SKM-1 treated with dmso at 0.1 percent for 144 hours (cell line): ENCODE data around the gene CMTM6.
A peak's percentile ranks its signal among the peaks of the same experiment; 100 is the strongest.
"Not testable (repeated sequence)": the region's sequence is repeated elsewhere in the genome, so short reads cannot be mapped to it uniquely, and the experiment has no call there.

Source experiments
- DNase-seq: peaks from one replicate; lab custom pipeline; 2025; ENCODE audit not compliant: unreplicated experiment; lab: John Stamatoyannopoulos, UW

Gene CMTM6

DNA sequence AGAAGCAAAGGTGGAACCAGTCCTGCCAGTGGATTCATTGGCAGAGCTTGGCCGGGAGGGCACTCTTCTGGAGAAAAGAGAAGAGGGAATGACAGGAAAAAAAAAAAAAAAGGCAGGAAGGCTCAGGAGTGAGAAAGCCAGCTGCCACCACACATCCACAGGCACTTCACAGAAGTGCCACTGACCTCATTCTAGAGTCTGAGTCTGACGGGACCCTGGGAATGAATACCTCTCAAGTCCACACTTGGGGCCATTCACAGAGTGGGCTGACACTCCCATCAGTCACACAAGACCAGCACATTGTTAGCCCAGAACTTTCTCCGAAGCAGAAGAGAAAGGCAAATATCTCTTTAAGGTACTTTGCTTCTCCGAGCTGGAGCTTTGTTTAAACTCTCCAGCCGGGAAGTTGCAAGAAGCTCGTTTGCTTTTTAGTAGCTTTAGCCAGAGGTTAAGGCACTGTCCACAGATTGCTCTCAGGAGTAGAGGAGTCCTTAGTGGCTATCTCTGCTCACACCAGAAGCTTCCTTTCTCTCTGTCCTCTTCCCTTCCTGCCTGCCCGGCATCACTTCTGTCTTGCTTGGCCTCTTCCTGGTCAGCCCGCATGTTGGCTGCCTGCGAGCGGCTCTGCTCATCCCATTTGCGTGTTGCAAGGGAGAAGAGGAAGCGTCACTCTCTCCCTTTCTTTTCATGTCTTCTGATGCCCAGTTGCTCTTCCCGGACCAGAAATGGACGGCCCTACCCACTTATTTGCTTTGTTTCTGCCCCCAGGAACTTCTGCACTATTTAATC lies 53.8 kb downstream of the CMTM6 start:
- no peak for DNase-seq

- no peak for DNase-seq
These were observed 54.7 kb downstream of the CMTM6 start for GRCh38 chr3:32447865-32448400.

DNA sequence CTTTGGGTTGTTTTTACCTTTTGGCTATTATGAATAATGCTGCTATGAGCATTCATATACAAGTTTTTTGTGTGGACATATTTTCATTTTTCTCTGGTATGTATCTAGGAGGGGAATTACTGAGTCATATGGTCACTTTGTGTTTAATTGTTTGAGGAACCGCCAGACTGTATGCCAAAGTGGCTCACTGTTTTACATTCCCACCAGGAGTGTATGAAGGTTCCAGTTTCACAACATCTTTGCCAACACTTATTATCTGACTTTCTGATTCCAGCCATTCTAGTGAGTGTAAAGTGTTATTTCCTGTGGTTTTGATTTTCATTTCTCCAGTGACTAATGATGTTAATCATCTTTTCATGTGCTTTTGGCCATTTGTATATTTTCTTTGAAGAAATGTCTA lies 59.2 kb downstream of the CMTM6 start:
- DNase-seq = no peak

GRCh38 chr3:32442766-32443165 lies 59.9 kb downstream of the CMTM6 start:
- DNase-seq = no peak

DNA sequence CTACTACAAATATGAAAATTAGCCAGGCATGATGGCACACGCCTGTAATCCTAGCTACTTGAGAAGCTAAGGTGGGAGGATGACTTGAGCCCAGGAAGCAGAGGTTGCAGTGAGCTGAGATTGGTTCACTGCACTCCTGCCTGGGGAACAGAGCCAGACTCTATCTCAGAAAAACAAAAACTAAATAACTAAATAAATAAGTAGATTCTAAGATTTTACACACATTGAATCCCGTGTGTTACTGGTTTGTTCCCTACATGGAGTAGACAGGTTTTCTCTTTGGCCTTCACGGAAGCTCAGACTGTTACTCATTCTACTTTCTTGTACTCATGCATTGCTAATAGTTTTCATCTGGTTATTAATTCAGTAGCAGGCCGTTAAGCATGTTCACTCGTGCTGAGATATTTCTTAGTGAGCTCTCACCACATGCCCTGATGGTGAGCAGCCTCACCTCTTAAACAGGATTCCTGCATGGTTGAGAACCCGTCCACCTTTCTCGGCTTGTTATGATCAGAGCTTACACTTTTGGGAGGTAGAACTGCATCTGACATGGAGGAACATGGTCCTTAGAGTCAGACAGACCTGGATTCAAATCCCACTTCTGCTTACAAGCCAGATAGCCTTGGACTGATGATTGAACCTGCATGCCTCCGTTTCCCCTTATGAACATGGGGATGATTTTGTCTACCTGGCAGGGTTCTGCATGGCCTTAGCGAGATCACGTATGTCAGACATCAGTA lies 61.9 kb downstream of the CMTM6 start:
- DNase-seq = no peak

DNA sequence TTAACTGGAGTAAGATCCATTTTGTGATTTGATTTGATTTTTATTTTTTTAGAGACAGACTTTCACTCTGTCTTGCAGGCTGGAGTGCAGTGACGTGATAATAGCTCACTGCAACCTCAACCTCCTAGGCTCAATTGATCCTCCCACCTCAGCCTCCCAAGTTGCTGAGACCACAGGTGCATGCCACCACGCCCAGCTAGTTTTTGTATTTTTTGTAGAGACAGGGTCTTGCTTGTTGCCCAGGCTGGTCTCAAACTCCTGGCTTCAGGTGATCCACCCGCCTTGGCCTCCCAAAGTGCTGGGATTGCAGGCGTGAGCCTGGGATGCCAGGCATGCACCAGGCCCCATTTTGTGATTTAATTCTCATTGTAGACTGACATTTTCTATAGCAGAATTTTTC lies 63.2 kb downstream of the CMTM6 start:
- DNase-seq = not testable (repeated sequence)

DNA sequence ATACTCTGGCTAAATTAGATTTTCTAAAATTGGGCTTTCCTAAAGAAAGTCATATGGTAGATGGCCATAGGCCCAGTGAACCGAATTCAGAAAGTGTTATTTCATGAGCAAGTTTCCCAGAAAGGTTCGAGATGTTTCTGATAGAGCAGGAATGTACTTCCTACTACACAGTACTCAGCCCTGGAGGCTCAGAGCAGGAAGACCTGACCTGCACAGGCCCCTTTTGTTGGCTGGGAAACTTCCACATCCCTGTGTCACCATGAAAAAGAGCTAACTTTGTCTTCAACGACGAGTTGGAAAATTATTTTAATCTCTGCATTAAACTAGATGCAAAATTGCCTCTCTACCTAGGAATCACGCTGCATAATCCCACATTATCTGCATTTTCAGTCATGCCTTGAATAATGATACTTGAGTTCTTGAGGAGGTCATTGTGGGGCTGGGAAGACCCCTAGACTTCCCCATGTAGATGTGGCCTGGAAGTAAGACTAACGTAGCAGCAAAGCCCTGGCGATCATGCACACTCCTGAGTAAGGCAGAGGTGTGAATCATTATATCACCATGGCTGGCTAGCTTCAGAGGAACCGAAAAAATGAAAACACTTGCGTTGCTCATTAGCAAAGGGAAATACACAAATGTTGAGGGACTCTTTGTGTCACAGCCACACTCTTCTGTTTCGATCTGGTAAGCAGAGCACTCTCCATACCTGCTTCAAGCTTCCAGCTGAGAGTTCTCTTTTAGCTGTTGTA lies 63.9 kb downstream of the CMTM6 start:
- DNase-seq = no peak

DNA sequence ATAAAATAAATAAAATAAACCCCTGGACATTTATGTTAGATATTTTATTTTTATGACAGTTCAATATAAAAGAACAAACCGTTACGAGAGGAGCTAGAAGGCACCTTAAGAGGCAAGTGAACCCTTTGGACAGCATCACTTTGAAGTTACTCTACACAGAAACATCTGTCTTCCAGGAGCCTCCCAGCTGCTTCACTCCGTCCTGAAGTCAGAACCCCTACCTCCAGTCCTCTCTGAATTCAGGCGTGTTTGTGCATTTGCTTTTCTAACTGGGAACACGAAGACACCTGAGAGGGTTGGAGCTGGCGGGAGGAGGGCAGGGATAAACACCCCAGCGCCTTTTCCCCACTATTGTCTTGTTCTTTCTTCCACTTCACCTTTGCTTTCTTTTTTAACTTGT lies 64.8 kb downstream of the CMTM6 start:
- DNase-seq = no peak

DNA sequence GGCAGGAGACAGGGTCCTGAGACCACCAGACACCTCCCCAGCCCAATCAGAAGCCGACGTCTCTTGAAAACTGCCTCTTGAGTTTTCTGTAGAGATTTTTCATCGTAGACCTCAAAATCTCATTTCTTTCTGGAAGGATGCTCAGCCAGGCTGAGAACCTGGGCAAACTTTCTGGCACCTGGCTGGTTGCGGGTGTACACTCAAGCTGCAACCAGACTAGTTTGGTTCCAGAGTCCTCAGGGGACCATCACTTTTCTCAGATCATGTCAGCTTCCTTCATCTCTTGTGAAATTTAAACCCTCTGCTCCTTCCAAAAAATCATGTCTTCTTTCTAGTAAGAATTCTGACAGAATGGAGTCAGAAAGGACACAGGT lies 65.8 kb downstream of the CMTM6 start:
- no peak for DNase-seq

DNA sequence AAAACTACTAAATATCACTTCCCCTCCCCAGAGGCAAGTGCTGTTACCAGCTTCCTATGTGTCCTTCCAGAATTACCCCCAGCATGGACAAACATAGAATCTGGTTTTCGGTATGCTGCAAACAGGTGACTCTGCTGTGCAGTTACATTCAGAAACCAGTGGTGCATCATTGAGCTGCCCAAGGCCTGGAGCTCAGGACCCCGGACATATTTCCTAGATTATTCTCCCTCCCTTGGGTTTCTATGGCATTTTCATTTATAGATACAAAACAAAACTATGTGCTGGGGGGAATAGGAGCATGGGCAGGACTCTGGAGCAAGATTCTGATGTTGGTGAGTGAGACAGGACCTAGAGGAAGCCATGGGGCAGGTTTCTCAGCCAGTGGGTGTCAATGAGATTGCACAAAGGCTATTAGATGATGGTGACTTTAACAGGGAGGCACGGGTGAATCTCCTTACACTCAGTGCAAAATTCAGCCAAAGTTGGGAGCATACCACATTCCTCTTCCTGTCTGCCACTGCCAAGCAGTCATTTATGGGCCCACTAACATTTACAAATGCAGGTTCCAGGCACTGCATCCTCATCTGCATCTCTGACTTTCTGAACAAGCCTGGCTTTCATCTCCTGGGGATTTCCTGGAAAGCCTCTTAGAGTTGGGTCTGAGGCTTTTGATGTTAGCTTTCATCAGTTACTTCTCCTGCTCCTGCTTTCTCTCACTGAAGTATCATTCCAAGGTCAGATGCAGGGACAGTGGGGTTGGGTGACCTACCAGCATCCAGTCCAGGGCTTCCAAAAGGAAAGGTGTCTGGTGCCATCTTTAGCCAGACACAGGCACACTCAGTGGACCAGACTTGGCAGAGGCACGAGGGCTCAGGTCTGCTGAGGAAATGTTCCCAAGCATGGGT lies 66.5 kb downstream of the CMTM6 start:
- DNase-seq = no peak

DNA sequence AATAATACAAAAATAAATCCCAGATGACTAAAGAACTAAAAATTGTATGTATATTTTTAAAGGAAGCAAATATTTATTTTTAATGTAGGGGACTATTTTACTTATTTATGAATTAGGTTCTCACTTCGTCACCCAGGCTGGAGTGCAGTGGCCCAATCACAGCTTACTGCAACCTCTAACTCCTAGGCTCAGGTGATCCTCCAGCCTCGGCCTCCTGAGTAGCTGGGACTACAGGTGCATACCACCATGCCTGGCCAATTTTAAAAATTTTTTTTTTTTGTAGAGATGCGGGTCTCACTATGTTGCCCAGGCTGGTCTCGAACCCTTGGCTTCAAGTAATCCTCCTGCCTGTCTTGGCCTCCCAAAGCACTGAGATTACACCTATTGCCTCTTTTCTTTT lies 68.4 kb downstream of the CMTM6 start:
- no peak for DNase-seq

- DNase-seq = peak; percentile 35
These were observed 69.7 kb downstream of the CMTM6 start for GRCh38 chr3:32432711-32433530.

DNA sequence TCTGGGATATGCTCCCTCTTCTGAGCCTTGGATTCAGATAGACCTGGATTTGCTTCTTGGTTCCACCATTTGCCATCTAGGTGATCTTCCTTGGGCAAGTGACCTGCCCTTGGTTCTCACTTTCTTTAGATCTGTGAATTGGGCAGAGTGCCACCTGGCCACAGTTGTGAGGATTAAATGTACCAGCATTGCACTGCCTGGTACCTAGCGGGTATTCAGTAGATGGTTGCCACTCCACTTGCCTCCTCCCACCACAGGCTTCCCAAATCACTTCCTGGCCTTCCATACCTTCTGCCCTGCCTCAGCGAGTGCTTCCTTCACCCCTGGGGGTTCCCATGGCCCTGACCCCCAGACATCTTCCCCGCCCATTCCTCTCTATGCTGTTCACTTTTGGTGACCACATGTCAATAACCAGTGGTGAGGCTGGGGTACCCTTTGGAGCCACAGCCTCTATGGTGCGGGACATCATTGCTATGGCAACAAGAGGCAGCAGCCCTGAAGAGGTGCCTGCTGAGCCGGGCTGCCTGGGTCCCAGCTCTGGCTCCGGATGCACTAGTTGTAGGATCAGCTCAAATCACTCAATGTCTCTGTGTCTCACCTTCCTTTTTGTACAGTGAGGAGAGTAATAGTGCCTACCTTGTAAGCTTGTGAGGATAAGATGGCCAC lies 70.5 kb downstream of the CMTM6 start:
- DNase-seq = no peak

DNA sequence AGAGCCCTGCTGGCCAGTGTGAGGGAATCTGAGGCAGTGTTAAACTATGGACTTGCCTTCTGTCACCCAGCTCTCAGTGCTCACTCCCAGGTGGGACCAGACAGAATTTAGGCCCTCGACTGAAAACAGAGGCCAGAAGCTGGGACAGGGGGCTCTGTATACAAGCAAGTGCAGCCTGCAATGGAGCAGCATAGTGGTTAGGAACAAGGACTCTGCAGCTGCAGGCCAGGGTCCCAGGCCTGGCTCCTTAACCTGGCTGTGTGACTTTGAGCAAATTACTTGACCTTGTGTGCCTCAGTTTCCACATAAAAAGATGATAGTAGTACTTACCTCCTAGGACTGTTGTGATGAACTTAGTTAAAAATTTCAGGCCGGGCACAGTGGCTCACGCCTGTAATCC lies 71.2 kb downstream of the CMTM6 start:
- DNase-seq = no peak
